Parathyroid adenoma (tissue), 2 donors: ENCODE measurements around the gene MCUR1.

ENCODE experiments used
- H2AFZ ChIP-seq: fragments of 300-600 bp; sonication (generic); one replicate; pipeline ENCODE4 v1.7.0; 2017; ENCODE audit warnings: antibody characterized with exemption, mild to moderate bottlenecking
- H3K27ac ChIP-seq: fragments of 300-600 bp; sonication (generic); one replicate; pipeline ENCODE4 v1.7.0; 2017
- H3K27me3 ChIP-seq: fragments of 300-600 bp; sonication (generic); one replicate; pipeline ENCODE4 v1.7.0; 2017; ENCODE audit warnings: low read length; ENCODE audit not compliant: control insufficient read depth, insufficient read depth
- H3K36me3 ChIP-seq: fragments of 300-600 bp; sonication (generic); one replicate; pipeline ENCODE4 v1.7.0; 2017; ENCODE audit warnings: low read length; ENCODE audit not compliant: control insufficient read depth, insufficient read depth
- H3K4me1 ChIP-seq: fragments of 300-600 bp; sonication (generic); one replicate; pipeline ENCODE4 v1.7.0; 2017; ENCODE audit warnings: control low read depth
- H3K4me2 ChIP-seq: fragments of 300-600 bp; sonication (generic); one replicate; pipeline ENCODE4 v1.7.0; 2017; ENCODE audit warnings: low read length
- H3K4me3 ChIP-seq: fragments of 300-600 bp; sonication (generic); one replicate; pipeline ENCODE4 v1.7.0; 2017; ENCODE audit warnings: low read depth, low read length
- H3K79me2 ChIP-seq: fragments of 300-600 bp; sonication (generic); one replicate; pipeline ENCODE4 v1.7.0; 2017; ENCODE audit warnings: control low read depth
- H3K9ac ChIP-seq: fragments of 300-600 bp; sonication (generic); one replicate; pipeline ENCODE4 v1.7.0; 2017; ENCODE audit warnings: mild to moderate bottlenecking
- H3K9me3 ChIP-seq: fragments of 300-600 bp; sonication (generic); one replicate; pipeline ENCODE4 v1.7.0; 2017; ENCODE audit warnings: low read length; ENCODE audit not compliant: control insufficient read depth
- CTCF ChIP-seq: fragments of 300-600 bp; sonication (generic); IDR thresholded peaks from one replicate; pipeline ENCODE4 v1.7.0; 2017; ENCODE audit warnings: antibody characterized with exemption, mild to moderate bottlenecking
- donor health status: primary hyperparathyroidism.

MCUR1 gene

GRCh38 chr6:13808801-13809200 is 5.6 kb downstream of the MCUR1 start:
- H3K4me1 ChIP-seq: peaks cover 17% of the 10 kb centered on the region
- TF ChIP-seq CTCF: no peak
- no peak overlapping the region for H3K27ac ChIP-seq
- no peak overlapping the region for H3K4me3 ChIP-seq
- peaks cover 13% of the 10 kb centered on the region for H3K79me2 ChIP-seq
- no peak overlapping the region for H3K4me2 ChIP-seq
- no peaks in the 10 kb centered on the region for H3K9me3 ChIP-seq
- no peak overlapping the region for H2AFZ ChIP-seq
- H3K36me3 ChIP-seq: no peaks in the 10 kb centered on the region
- no peaks in the 10 kb centered on the region for H3K27me3 ChIP-seq
- H3K9ac ChIP-seq: no peak overlapping the region

GRCh38 chr6:13807696-13808095 is 6.7 kb downstream of the MCUR1 start:
- no peak overlapping the region for H3K4me3 ChIP-seq

GRCh38 chr6:13803581-13803980 is 10.8 kb downstream of the MCUR1 start:
- H3K79me2 ChIP-seq: peaks cover 8% of the 10 kb centered on the region
- no peaks in the 10 kb centered on the region for H3K4me1 ChIP-seq
- H3K4me2 ChIP-seq: no peak overlapping the region
- no peaks in the 10 kb centered on the region for H3K9me3 ChIP-seq
- no peak overlapping the region for H3K27ac ChIP-seq
- no peaks in the 10 kb centered on the region for H3K36me3 ChIP-seq
- no peak for TF ChIP-seq CTCF
- no peaks in the 10 kb centered on the region for H3K27me3 ChIP-seq
- H3K4me3 ChIP-seq: no peak overlapping the region
- H2AFZ ChIP-seq: no peak overlapping the region
- H3K9ac ChIP-seq: no peak overlapping the region

More at GRCh38 chr6:13807696-13808095, 6.7 kb downstream of the MCUR1 start:
- no peak overlapping the region for H3K27ac ChIP-seq
- no peaks in the 10 kb centered on the region for H3K27me3 ChIP-seq
- H3K4me1 ChIP-seq: peaks cover 13% of the 10 kb centered on the region
- no peaks in the 10 kb centered on the region for H3K36me3 ChIP-seq
- H2AFZ ChIP-seq: no peak overlapping the region
- no peak overlapping the region for H3K9ac ChIP-seq
- TF ChIP-seq CTCF: no peak
- H3K79me2 ChIP-seq: peaks cover 13% of the 10 kb centered on the region
- H3K9me3 ChIP-seq: no peaks in the 10 kb centered on the region
- no peak overlapping the region for H3K4me2 ChIP-seq

- Histone ChIP-seq H3K27ac (no peak overlapping the region), H3K4me2 (no peak overlapping the region), H3K79me2 (peaks cover 2% of the 10 kb centered on the region), H3K4me1 (no peaks in the 10 kb centered on the region), H3K27me3 (no peaks in the 10 kb centered on the region), H3K4me3 (no peak overlapping the region), H2AFZ (no peak overlapping the region), H3K9me3 (no peaks in the 10 kb centered on the region), H3K36me3 (no peaks in the 10 kb centered on the region), H3K9ac (no peak overlapping the region)
- TF ChIP-seq CTCF: no peak
Observed at GRCh38 chr6:13800615-13801014, 13.7 kb downstream of the MCUR1 start.

- H3K27ac ChIP-seq: no peak overlapping the region
- H3K9me3 ChIP-seq: no peaks in the 10 kb centered on the region
- H3K4me1 ChIP-seq: no peaks in the 10 kb centered on the region
- no peaks in the 10 kb centered on the region for H3K36me3 ChIP-seq
- no peaks in the 10 kb centered on the region for H3K79me2 ChIP-seq
- no peak overlapping the region for H3K4me2 ChIP-seq
- H3K27me3 ChIP-seq: no peaks in the 10 kb centered on the region
- no peak for TF ChIP-seq CTCF
- no peak overlapping the region for H3K4me3 ChIP-seq
- no peak overlapping the region for H3K9ac ChIP-seq
- H2AFZ ChIP-seq: no peak overlapping the region
Observed at GRCh38 chr6:13796781-13797180, 17.6 kb downstream of the MCUR1 start.
